ENCODE data around the gene KLF6. TPM values are rescaled to one million over a fixed set of nuclear protein-coding genes. Genes with fewer than 3 reads are reported as not detected.
A peak's percentile ranks its signal among the peaks of the same experiment; 100 is the strongest.

The KLF6 gene
- total RNA-seq, 2 experiments from 2014 or later: 144 to 151 TPM

DNA sequence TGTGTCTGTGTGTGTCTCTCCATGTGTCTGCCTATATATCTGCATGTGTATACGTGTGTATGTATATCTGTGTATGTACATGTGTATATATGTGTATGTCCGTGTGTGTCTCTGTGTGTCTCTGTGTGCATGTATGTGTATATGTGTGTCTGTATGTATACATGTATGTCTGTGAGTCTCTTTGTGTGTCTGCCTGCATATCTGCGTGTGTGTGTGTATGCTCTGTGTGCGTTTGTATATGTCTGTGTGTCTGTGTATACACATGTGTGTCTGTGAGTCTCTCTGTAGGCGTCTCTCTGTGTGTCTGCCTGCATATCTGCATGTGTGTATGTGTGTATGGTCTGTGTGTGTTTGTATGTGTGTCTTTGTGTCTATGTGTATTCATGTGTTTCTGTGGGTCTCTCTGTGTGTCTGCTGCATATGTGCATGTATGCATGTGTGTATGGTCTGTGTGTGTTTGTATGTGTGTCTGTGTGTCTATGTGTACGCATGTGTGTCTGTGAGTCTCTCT lies 23.7 kb upstream of the KLF6 start:
- peaks cover 81% of the 10 kb centered on the region for H3K4me1 Mint-ChIP-seq (ENCODE audit: low read depth)
- ChIA-PET POLR2A (interaction anchor here (0.6 to 9.8 kb wide), 9 partner anchors 20 to 323 kb away, joined by 3 to 405 read pairs (median 23); partner anchors contain the start of gene KLF6), CTCF (interaction anchor here (0.9 to 2.0 kb wide), 2 partner anchors 27 to 56 kb away, joined by 3 to 5 read pairs; no protein-coding TSS in a partner anchor)
- no peak for DNase-seq
- H3K4me3 Mint-ChIP-seq: peak overlapping the region; percentile 33
- no peaks in the 10 kb centered on the region for H3K27me3 Mint-ChIP-seq
- H3K27ac Mint-ChIP-seq: no peak overlapping the region
- intact Hi-C loops (cut with micrococcal nuclease): no loop called here
- H3K36me3 Mint-ChIP-seq: no peaks in the 10 kb centered on the region
- H3K9me3 Mint-ChIP-seq: no peaks in the 10 kb centered on the region

DNA sequence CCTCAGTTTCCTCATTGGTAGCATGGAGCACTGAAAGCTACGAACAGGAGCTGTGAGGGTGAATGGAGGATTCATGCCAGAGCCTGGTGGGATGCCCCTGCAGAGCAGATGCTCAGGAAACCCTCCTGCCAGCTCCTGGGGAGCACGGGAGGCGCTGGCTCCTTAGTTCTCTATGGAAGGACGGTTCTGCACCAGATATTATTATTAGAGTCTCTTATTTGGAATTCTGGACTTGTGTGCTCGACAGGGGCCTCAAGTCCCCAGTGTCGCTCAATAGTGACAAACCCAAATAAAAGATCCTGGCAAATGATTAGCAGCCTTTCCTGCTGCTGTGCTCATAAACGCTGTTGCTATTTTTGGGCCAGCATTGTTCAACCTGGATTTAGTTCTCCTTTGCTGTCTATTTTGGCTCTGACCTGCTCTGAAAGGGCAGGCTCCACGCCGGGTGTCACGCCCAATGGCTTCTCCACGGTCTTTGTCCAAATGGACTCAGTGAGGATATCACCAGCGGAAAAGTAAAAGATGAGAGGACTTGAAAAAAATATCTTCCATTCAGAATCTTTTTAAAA lies 23.0 kb upstream of the KLF6 start:
- H3K36me3 Mint-ChIP-seq: no peaks in the 10 kb centered on the region
- ChIA-PET CTCF (interaction anchor here (0.9 to 2.0 kb wide), 5 partner anchors 23 to 65 kb away, joined by 3 to 5 read pairs (median 3); partner anchors contain the start of gene KLF6), POLR2A (interaction anchor here (0.7 to 9.8 kb wide), 5 partner anchors 21 to 58 kb away, joined by 3 to 405 read pairs (median 4); partner anchors contain the start of gene KLF6)
- no peaks in the 10 kb centered on the region for H3K9me3 Mint-ChIP-seq
- DNase-seq: no peak
- H3K27ac Mint-ChIP-seq: no peak overlapping the region
- intact Hi-C loops (cut with micrococcal nuclease): no loop called here
- no peaks in the 10 kb centered on the region for H3K27me3 Mint-ChIP-seq
- peaks cover 75% of the 10 kb centered on the region for H3K4me1 Mint-ChIP-seq (ENCODE audit: low read depth)
- peak overlapping the region; percentile 68 for H3K4me3 Mint-ChIP-seq

DNA sequence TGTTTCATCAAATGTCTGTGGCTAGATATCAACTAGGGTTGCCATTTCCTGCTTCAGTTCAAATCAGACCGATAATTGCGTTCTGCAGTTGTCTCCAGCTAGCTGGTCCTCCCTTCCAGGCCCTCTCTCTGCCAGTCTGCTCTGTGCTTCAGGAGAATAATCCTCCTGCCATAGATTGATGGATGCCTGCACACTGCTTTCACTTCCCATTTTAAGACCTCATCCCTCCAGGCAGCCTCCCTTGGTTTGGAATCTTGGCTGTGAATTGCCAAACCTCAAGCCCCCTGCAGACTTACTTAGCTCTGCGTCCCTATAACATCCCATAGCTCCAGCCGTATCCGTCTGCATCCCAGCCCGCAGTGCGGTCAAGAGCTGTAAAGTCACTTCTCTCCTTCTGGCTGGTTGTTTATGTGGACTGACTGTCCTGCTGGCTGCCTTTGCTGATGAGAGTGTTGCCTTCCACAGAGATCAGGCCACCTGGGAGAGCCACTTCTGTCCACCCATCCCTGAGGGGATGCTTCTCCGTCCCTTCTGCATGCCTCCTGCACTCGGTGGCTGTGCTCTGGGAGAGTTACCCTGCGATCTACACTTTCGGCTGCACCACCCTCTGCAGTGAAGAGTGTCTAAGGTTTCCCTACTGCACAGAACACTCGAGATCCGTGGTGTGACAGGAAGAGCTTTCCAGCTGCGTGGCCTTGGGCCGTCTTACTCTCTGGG lies 22.4 kb upstream of the KLF6 start:
- no peak for DNase-seq
- Mint-ChIP-seq H3K4me3 (peak overlapping the region; percentile 68), H3K27me3 (no peaks in the 10 kb centered on the region), H3K36me3 (no peaks in the 10 kb centered on the region), H3K4me1 (ENCODE audit: low read depth) (peaks cover 70% of the 10 kb centered on the region), H3K27ac (no peak overlapping the region), H3K9me3 (no peaks in the 10 kb centered on the region)
- CTCF ChIA-PET: interaction anchor here (0.6 to 2.0 kb wide), 6 partner anchors 22 to 65 kb away, joined by 3 to 5 read pairs (median 4); partner anchors contain the start of gene KLF6
- POLR2A ChIA-PET: interaction anchor here (0.9 to 9.8 kb wide), 9 partner anchors 22 to 80 kb away, joined by 3 to 405 read pairs (median 6); partner anchors contain the start of gene KLF6
- intact Hi-C loops (cut with micrococcal nuclease): no loop called here

DNA sequence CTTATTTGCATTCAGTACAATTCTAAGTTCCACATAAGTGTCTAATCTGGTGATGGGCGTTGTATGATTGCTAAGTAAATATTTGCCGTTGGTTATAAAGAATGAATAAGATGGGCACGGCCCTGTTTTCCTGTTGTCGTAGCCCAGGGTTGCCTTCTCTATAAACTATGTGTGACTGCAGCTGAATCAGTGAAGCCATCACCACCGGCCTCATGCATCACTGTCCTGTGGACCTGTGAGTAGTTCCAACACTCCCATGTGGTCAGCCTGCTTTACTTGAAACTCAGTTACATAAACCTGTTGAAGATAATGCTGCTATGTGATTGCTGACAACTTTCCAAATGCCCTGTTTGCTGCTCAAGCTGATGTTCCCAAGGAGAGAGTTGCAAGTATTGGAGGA lies 21.6 kb upstream of the KLF6 start:
- peak overlapping the region; percentile 68 for H3K4me3 Mint-ChIP-seq
- peaks cover 62% of the 10 kb centered on the region for H3K4me1 Mint-ChIP-seq (ENCODE audit: low read depth)
- H3K27ac Mint-ChIP-seq: no peak overlapping the region
- ChIA-PET POLR2A (interaction anchor here (1.0 to 9.8 kb wide), 11 partner anchors 23 to 609 kb away, joined by 3 to 405 read pairs (median 6); partner anchors contain the start of gene KLF6), CTCF (interaction anchor here (0.6 to 2.0 kb wide), 5 partner anchors 25 to 66 kb away, joined by 3 to 5 read pairs (median 4); no protein-coding TSS in a partner anchor)
- H3K9me3 Mint-ChIP-seq: no peaks in the 10 kb centered on the region
- peak; percentile 72 for DNase-seq
- no peaks in the 10 kb centered on the region for H3K36me3 Mint-ChIP-seq
- intact Hi-C loops (cut with micrococcal nuclease): no loop called here
- no peaks in the 10 kb centered on the region for H3K27me3 Mint-ChIP-seq

DNA sequence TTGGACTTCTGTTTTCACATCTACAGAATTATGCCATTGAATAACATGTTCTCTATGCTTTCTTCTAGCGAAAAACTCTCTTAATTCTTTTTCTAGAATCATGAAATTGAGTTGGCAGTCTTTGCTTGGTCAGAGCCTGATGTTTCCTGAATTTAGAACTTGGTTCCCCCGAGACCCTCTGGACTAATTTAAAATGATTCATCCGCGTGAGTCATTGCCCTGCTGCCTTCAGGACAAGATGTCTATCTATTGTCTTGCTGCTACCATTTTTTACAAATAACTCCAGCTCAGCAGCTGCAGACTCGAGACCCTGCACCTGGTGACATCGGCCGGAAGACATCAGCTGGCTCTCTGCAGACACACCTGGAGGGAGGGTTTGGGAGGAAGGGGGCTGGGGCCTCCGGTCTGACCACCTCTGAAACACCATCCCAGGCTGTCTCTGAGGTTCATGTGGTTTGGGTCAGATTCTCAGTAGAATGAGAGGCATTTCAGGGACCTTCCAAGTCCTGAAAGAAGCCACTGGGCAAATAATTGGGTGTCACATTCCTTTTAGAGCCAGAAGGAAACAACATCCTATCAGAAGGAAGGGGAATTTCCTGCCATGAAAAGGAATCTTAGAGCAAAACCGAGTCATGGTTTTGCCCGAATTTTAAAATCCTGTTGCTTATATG lies 20.9 kb upstream of the KLF6 start:
- Mint-ChIP-seq H3K4me3 (peak overlapping the region; percentile 68), H3K4me1 (ENCODE audit: low read depth) (peaks cover 62% of the 10 kb centered on the region), H3K9me3 (no peaks in the 10 kb centered on the region), H3K27ac (no peak overlapping the region), H3K36me3 (no peaks in the 10 kb centered on the region), H3K27me3 (no peaks in the 10 kb centered on the region)
- intact Hi-C loops (cut with micrococcal nuclease): loop anchor here (1.0 to 2.0 kb wide), 5 partner anchors 46 to 325 kb away; no protein-coding TSS in a partner anchor
- ChIA-PET CTCF (no interaction called here), POLR2A (interaction anchor here (0.6 to 9.8 kb wide), 18 partner anchors 22 to 970 kb away, joined by 3 to 405 read pairs (median 4); partner anchors contain the start of gene KLF6)
- peak; percentile 72 for DNase-seq

GRCh38 chr10:3805201-3805790 lies 20.3 kb upstream of the KLF6 start:
- intact Hi-C loops (cut with micrococcal nuclease): loop anchor here (1.0 to 2.0 kb wide), 5 partner anchors 47 to 326 kb away; no protein-coding TSS in a partner anchor
- CTCF ChIA-PET: no interaction called here
- H3K27me3 Mint-ChIP-seq: no peaks in the 10 kb centered on the region
- no peak overlapping the region for H3K27ac Mint-ChIP-seq
- no peaks in the 10 kb centered on the region for H3K36me3 Mint-ChIP-seq
- H3K4me1 Mint-ChIP-seq (ENCODE audit: low read depth): peaks cover 64% of the 10 kb centered on the region
- peak overlapping the region; percentile 68 for H3K4me3 Mint-ChIP-seq
- DNase-seq: peak; percentile 71
- POLR2A ChIA-PET: interaction anchor here (0.6 to 9.8 kb wide), 17 partner anchors 22 to 971 kb away, joined by 3 to 405 read pairs (median 5); partner anchors contain the start of gene KLF6
- H3K9me3 Mint-ChIP-seq: no peaks in the 10 kb centered on the region

DNA sequence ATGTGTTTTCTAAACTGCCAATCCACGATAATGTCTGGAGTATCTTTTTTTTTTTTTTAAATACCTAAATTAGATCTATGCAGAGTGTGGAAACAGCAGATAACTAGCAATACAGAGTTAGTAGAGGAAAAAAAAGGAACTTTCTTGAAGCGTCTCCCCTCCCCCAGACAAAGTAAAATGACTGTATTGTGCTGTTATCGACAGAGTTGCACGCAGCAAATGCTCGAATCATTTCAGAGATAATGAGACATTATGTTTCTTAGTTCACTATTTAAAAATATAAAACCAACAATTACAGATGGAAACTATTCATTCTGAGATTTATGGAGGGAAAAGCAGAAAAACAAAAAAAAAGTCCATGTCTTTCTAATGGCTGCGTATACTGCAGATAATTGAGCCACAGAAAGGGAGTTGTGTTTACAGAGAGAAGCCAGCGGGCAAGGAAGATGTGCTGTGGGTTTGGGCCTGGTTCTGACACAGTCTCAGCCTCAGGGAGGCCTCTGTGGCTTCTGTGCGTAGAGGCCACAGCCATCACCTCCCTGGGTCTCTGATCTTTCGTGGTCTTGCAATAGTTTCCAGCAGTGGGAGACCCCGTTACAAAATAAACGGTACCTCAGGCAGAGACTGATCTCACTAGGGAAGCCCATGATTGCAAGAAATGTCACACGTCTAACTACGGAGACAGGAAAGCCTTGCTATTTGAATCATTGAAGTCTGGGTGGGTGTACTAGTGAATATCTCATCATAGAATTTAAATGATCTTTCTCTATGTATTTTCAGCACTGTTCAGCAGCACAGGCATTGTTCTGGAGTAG lies 19.1 kb upstream of the KLF6 start:
- no peak overlapping the region for H3K27ac Mint-ChIP-seq
- CTCF ChIA-PET: no interaction called here

GRCh38 chr10:3803295-3803926 lies 18.4 kb upstream of the KLF6 start:
- peaks cover under 1% of the 10 kb centered on the region for H3K9me3 Mint-ChIP-seq
- H3K4me3 Mint-ChIP-seq: no peak overlapping the region
- no peak overlapping the region for H3K27ac Mint-ChIP-seq
- H3K4me1 Mint-ChIP-seq (ENCODE audit: low read depth): peaks cover 63% of the 10 kb centered on the region
- DNase-seq: peak; percentile 76
- ChIA-PET CTCF (no interaction called here), POLR2A (interaction anchor here (2.3 to 6.1 kb wide), 2 partner anchors 15 to 20 kb away, joined by 5 to 104 read pairs; partner anchors contain the start of gene KLF6)
- intact Hi-C loops (cut with micrococcal nuclease): no loop called here
- H3K27me3 Mint-ChIP-seq: no peaks in the 10 kb centered on the region
- no peaks in the 10 kb centered on the region for H3K36me3 Mint-ChIP-seq

More for the DNA sequence above, 19.1 kb upstream of the KLF6 start:
- no peaks in the 10 kb centered on the region for H3K9me3 Mint-ChIP-seq
- POLR2A ChIA-PET: interaction anchor here (0.7 to 9.8 kb wide), 6 partner anchors 21 to 323 kb away, joined by 3 to 405 read pairs (median 17); partner anchors contain the start of gene KLF6
- H3K36me3 Mint-ChIP-seq: no peaks in the 10 kb centered on the region
- H3K27me3 Mint-ChIP-seq: no peaks in the 10 kb centered on the region
- H3K4me3 Mint-ChIP-seq: no peak overlapping the region
- H3K4me1 Mint-ChIP-seq (ENCODE audit: low read depth): peaks cover 63% of the 10 kb centered on the region
- intact Hi-C loops (cut with micrococcal nuclease): loop anchor here (1.0 to 2.0 kb wide), 6 partner anchors 19 to 327 kb away; partner anchors contain the start of gene KLF6
- DNase-seq: peak; percentile 79

- ChIA-PET POLR2A (interaction anchor here (0.9 to 6.1 kb wide), 4 partner anchors 14 to 72 kb away, joined by 3 to 104 read pairs (median 4); partner anchors contain the start of gene KLF6), CTCF (no interaction called here)
- Mint-ChIP-seq H3K36me3 (peaks cover 2% of the 10 kb centered on the region), H3K27ac (no peak overlapping the region), H3K4me1 (ENCODE audit: low read depth) (peaks cover 63% of the 10 kb centered on the region), H3K4me3 (no peak overlapping the region), H3K9me3 (peaks cover 5% of the 10 kb centered on the region), H3K27me3 (no peaks in the 10 kb centered on the region)
- intact Hi-C loops (cut with micrococcal nuclease): no loop called here
- DNase-seq: no peak
Observed at GRCh38 chr10:3802526-3803265, 17.7 kb upstream of the KLF6 start.
